Sigmoid colon (tissue), 7 donors: ENCODE data around the gene MARCHF9. TPM values are rescaled to one million over a fixed set of nuclear protein-coding genes. Genes with fewer than 3 reads are reported as not detected.

ENCODE experiments used
- DNase-seq: peaks from one replicate; pipeline ENCODE4 v3.0.0-alpha.2; 2019
- H3K27ac ChIP-seq, 4 donors: fragments of 200-600 bp; sonication (generic); one replicate each; pipeline ENCODE4 v1.5.1; 2016 to 2019; ENCODE audit warnings: mild to moderate bottlenecking in 1 of 4
- H3K27me3 ChIP-seq, 3 donors: fragments of 200-600 bp; sonication (generic); one replicate each; pipeline ENCODE4 v1.5.1; 2019; ENCODE audit warnings: mild to moderate bottlenecking in 1 of 3
- H3K36me3 ChIP-seq, 4 donors: fragments of 200-600 bp; sonication (generic); one replicate each; pipeline ENCODE4 v1.5.1; 2016 to 2019
- H3K4me1 ChIP-seq, 4 donors: fragments of 200-600 bp; sonication (generic); one replicate each; pipeline ENCODE4 v1.5.1; 2017 to 2019
- H3K4me3 ChIP-seq, 4 donors: fragments of 200-600 bp; sonication (generic); one replicate each; pipeline ENCODE4 v1.5.1; 2017 to 2019; ENCODE audit warnings: mild to moderate bottlenecking in 2 of 4, moderate library complexity in 1 of 4
- H3K9me3 ChIP-seq, 4 donors: fragments of 200-600 bp in 3 of 4; sonication (generic) in 3 of 4; one replicate each; pipeline versions ENCODE4 v1.5.1 to v1.6.1; 2013 to 2019
- EP300 ChIP-seq, 4 donors: sonication (generic); formaldehyde crosslinking; IDR thresholded peaks; one replicate each; pipeline ENCODE4 v1.6.1; 2017; ENCODE audit warnings: antibody characterized with exemption in 4 of 4
- POLR2A ChIP-seq, 2 donors: fragments of 450-650 bp; IDR thresholded peaks; one replicate each; pipeline ENCODE4 v1.6.1; 2016; ENCODE audit warnings: antibody characterized with exemption in 2 of 2, mild to moderate bottlenecking in 2 of 2, moderate library complexity in 2 of 2
- POLR2AphosphoS5 ChIP-seq, 4 donors: sonication (generic); formaldehyde crosslinking; IDR thresholded peaks; one replicate each; pipeline ENCODE4 v1.6.1; 2017; ENCODE audit warnings: antibody characterized with exemption in 4 of 4
- WGBS, 2 donors: extraction: QIAGEN DNeasy Blood & Tissue Kit; methylation state at CpG; one replicate each; pipeline ENCODE4 v1.1.7; 2013; 5-methylcytosine and 5-hydroxymethylcytosine counted together
- intact Hi-C: fragments of 100-400 bp; cut with DNase I; formaldehyde crosslinking; loops from one replicate; pipeline ENCODE4 v1.15.1; 2023
- polyA plus RNA-seq, 3 donors: library from polyadenylated mRNA; stranded (reverse); fragments of 200-250 nt; gene quantifications; one replicate each; pipeline ENCODE4 v1.2.3, GENCODE V29; 2013
- total RNA-seq, 4 donors: library from RNA; depleted of rRNA; stranded (reverse); fragments of >200 nt; gene quantifications; one replicate each; pipeline ENCODE4 v1.1.0, GENCODE V29; 2016
- TF ChIP-seq, protein P1 (sequence below), 4 experiments: fragments of 450-650 bp in 3 of 4; fragments of 200-600 bp in 1 of 4; IDR thresholded peaks; one replicate each; pipeline ENCODE4 v1.5.1; 2016 to 2019; ENCODE audit warnings: antibody characterized with exemption in 4 of 4, mild to moderate bottlenecking in 3 of 4, moderate library complexity in 2 of 4
- donor health status: healthy with polysubstance abuse.
- donor health status: Bipolar disorder and iron deficiency.
- donor health status: healthy.

MARCHF9 gene
- total and polyA plus RNA-seq, 7 donors: 5.5 to 14.9 (median 7.9) TPM

DNA sequence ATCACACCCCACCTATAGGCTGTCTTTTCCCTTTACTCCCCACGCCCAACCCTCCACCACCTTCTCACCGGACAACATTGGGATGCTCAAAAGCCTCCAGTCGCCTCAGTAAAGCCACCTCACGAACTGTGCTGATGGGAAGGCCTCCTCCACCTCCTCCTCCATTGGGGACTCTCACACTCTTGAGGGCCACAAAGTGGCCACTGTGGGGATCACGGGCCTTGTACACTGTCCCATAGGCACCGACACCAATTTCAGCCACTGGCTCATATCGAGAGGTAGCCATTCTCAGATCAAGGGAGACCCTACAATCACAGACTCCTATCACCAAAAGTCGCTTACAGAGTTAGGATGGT, 3.5 kb upstream of the MARCHF9 start:
- H3K27me3 ChIP-seq: no peaks in the 10 kb centered on the region
- H3K9me3 ChIP-seq: no peaks in the 10 kb centered on the region
- H3K4me3 ChIP-seq: peak overlapping the region; percentile 56 to 76 (median 68)
- peaks cover 0 to 39% (median 33%) of the 10 kb centered on the region in 4 donors for H3K4me1 ChIP-seq
- 13 to 17% methylated on average over 8 of the region's 8 CpGs for WGBS, 2 donors
- peak overlapping the region; percentile 86 to 91 (median 90) for H3K27ac ChIP-seq
- peak; percentile 63 for DNase-seq
- TF ChIP-seq POLR2A (IDR thresholded peaks at IDR 0.05) (no peak), POLR2AphosphoS5 (IDR thresholded peaks at IDR 0.05) (no peak), EP300 (IDR thresholded peaks at IDR 0.05) (no peak)
- TF ChIP-seq, protein P1, sequence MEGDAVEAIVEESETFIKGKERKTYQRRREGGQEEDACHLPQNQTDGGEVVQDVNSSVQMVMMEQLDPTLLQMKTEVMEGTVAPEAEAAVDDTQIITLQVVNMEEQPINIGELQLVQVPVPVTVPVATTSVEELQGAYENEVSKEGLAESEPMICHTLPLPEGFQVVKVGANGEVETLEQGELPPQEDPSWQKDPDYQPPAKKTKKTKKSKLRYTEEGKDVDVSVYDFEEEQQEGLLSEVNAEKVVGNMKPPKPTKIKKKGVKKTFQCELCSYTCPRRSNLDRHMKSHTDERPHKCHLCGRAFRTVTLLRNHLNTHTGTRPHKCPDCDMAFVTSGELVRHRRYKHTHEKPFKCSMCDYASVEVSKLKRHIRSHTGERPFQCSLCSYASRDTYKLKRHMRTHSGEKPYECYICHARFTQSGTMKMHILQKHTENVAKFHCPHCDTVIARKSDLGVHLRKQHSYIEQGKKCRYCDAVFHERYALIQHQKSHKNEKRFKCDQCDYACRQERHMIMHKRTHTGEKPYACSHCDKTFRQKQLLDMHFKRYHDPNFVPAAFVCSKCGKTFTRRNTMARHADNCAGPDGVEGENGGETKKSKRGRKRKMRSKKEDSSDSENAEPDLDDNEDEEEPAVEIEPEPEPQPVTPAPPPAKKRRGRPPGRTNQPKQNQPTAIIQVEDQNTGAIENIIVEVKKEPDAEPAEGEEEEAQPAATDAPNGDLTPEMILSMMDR (IDR thresholded peaks at IDR 0.05): no peak
- H3K36me3 ChIP-seq: peaks cover 0 to 46% (median 20%) of the 10 kb centered on the region in 4 donors
- intact Hi-C loops: no loop called here

DNA sequence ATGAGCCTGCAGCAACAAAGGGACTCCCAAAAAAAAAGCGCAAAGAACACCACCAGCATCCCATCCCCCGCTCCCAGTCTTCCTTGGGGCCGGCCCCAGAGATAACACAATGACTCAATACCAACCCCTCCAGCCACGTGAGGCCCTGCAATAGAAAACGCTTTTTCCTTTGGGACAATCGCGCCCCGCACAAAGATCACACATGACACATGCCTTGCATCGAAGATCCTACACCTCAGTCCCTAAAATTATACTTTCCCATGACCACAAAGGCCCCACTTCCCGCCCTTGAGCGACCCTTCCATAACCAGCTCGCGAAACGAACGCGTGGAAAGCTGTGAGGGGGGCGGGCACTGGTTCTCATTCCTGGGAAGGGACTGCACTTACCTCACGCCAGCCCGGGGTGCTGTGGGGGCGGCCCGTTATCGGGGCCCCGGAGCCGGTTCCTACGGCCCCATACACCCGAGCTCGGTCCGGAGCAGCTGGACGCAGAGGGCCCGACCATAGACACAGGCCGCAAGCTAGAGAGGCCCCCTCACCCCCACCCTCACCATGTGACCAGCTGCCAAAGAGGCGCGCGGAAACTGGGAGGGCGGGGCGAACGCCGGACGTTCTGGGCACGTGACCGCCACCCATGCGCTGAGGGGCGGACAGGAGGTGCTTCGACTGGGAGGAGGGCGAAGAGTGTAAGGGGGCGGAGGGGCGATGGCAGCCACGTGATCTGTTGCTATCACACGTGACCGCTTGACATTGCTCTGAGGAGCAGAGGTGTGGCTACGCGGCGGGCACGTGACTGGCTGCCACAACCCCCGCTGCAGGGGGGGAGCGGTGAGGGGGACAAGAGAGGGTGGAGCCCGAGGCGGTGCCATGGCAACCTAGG, 2.9 kb upstream of the MARCHF9 start, which contains the start of gene CDK4:
Gene CDK4, minus strand, starts transcription at position 523 of the 880 bp plus-strand sequence. CDS start 593 bp downstream, outside the sequence.
- Histone ChIP-seq H3K27me3 (no peaks in the 10 kb centered on the region), H3K4me1 (peaks cover 0 to 41% (median 36%) of the 10 kb centered on the region in 4 donors), H3K9me3 (no peaks in the 10 kb centered on the region), H3K36me3 (peaks cover 0 to 40% (median 17%) of the 10 kb centered on the region in 4 donors), H3K4me3 (peak within 1 kb of the TSS; percentile 56 to 76 (median 68)), H3K27ac (peak within 1 kb of the TSS; percentile 86 to 91 (median 90))
- intact Hi-C loops: no loop called here
- TF ChIP-seq EP300 (IDR thresholded peaks at IDR 0.05): peak in 2 of 4 donors; percentile 35 to 86
- peak; percentile 73 to 93 (median 86) for TF ChIP-seq POLR2AphosphoS5 (IDR thresholded peaks at IDR 0.05)
- peak; percentile 51 to 73 for TF ChIP-seq POLR2A (IDR thresholded peaks at IDR 0.05)
- TF ChIP-seq, protein P1 (IDR thresholded peaks at IDR 0.05): no peak
- WGBS, 2 donors: 0% methylated on average over 58 of the region's 58 CpGs
- DNase-seq: peak; percentile 100

DNA sequence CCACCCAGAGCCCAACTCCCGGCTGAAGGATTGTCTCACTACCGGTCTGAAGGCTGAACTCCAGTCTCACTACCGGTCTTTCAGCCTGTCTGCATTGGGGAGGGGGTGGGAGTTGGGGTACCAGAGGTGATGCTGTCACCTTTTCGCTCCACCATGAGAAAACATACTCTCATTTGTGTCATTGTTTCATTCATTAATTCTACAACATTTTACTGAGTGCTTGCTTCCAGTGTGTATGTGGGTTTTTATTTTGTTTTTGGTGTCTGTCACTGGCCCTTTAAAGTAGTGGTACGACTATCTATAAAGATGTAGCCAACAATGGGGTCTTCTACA, 2.3 kb upstream of the MARCHF9 start:
- H3K27me3 ChIP-seq: no peaks in the 10 kb centered on the region
- H3K27ac ChIP-seq: peak overlapping the region; percentile 66 to 90 (median 88)
- no peak for DNase-seq
- 0 to 3% methylated on average over 5 of the region's 5 CpGs for WGBS, 2 donors
- TF ChIP-seq EP300 (IDR thresholded peaks at IDR 0.05) (no peak), POLR2AphosphoS5 (IDR thresholded peaks at IDR 0.05) (no peak), POLR2A (IDR thresholded peaks at IDR 0.05) (no peak)
- TF ChIP-seq, protein P1 (IDR thresholded peaks at IDR 0.05): no peak
- H3K36me3 ChIP-seq: peaks cover 0 to 39% (median 12%) of the 10 kb centered on the region in 4 donors
- peaks cover 0 to 41% (median 37%) of the 10 kb centered on the region in 4 donors for H3K4me1 ChIP-seq
- peak overlapping the region in 3 of 4 donors; percentile 67 to 76 (median 70) for H3K4me3 ChIP-seq
- H3K9me3 ChIP-seq: no peaks in the 10 kb centered on the region
- intact Hi-C loops: no loop called here

DNA sequence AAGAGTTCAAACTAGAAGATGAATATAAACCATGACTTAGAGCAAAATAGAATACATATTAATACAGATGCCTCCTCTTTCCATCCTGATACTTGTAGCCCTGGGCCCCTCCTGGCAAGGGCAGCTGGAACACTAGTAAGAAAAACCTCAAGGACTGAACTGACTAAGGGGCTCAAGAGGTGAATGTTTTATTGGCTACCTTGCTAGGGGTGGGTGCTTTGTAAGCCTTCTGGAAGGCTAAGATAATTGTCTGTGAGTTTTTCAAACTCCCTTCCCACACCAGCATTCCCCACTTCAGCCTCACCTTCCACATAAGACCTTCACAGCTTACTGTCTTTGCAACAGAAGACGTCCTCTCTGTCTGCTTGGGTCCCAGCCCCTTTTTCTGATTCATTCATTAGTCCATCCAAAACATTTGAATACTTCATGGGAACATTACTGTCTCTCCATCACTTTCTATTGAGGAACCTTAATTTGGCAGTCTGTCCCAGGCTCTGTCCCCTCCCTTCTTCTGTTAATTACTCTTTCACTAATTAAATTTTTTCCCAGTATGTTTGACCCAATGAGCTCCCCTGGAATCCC, 1.1 kb upstream of the MARCHF9 start:
- intact Hi-C loops: no loop called here
- no peak overlapping the region for H3K4me3 ChIP-seq
- no peaks in the 10 kb centered on the region for H3K27me3 ChIP-seq
- no peak for DNase-seq
- 29 to 42% methylated on average over 1 of the region's 1 CpG for WGBS, 2 donors
- peak overlapping the region in 1 of 4 donors; percentile 61 for H3K27ac ChIP-seq
- TF ChIP-seq, protein P1 (IDR thresholded peaks at IDR 0.05): no peak
- TF ChIP-seq POLR2A (IDR thresholded peaks at IDR 0.05) (no peak), EP300 (IDR thresholded peaks at IDR 0.05) (no peak), POLR2AphosphoS5 (IDR thresholded peaks at IDR 0.05) (no peak)
- H3K36me3 ChIP-seq: peaks cover 0 to 39% (median 14%) of the 10 kb centered on the region in 4 donors
- H3K9me3 ChIP-seq: no peaks in the 10 kb centered on the region
- H3K4me1 ChIP-seq: peaks cover 0 to 41% (median 37%) of the 10 kb centered on the region in 4 donors
